CD4-positive, alpha-beta T cell treated with Interleukin-4 for 1 hour (primary cell): ENCODE measurements around the gene CD9.
"Not testable (repeated sequence)": the region's sequence is repeated elsewhere in the genome, so short reads cannot be mapped to it uniquely, and the experiment has no call there.

ENCODE experiments used
- DNase-seq, 2 donors: peaks; one replicate each; pipeline ENCODE4 v3.0.0-alpha.2; 2020 to 2022

Gene CD9

GRCh38 chr12:6199531-6200255 lies 507 bp upstream of the CD9 start:
- DNase-seq: peak in 1 of 2 donors; percentile 19

GRCh38 chr12:6201213-6201608 lies 1.0 kb downstream of the CD9 start:
- no peak for DNase-seq

- DNase-seq: no peak
Observed at GRCh38 chr12:6201826-6202225, 1.6 kb downstream of the CD9 start.

GRCh38 chr12:6202304-6202703 lies 2.1 kb downstream of the CD9 start:
- no peak for DNase-seq

DNA sequence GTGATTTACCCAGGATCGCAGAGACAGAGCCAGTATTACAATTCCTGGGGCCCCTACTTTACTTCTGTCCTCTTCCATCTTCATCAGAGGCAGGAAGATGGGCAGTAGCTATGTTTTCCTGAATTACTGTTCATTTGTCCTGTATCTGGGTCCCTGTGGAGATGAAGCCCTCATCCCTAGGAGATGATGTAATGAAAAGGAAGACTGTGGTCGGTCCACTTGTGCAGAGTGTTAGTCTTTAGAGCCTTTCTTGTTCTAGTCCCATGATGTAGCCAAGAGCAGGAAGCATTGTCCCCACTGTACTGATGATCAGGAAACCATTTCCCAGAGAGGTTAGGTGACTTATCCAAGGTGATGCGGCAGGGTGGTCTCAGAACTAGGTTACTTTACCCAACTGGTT lies 2.6 kb downstream of the CD9 start:
- no peak for DNase-seq

DNA sequence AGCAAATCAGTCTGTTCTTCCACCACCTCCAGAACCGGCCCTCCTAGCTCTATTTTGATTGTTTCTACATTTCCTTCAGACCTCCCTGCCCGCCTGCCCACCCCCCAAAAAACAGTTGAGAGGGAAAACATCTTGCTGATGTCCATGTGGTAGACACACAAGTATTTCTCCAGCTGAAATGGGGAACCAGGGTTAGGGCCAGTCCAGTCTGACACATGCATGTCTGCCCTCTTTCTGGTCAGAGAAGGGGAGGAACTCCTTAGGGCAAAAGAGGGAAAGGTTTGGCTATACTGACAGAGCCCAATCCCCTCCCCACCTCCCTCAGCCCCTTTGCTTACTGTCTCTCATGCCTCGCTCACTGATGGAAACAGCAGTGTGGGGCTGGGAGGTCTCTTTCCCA lies 3.4 kb downstream of the CD9 start:
- no peak for DNase-seq

GRCh38 chr12:6204533-6205143 lies 4.4 kb downstream of the CD9 start:
- no peak for DNase-seq

- no peak for DNase-seq
Observed at GRCh38 chr12:6205144-6205539, 4.9 kb downstream of the CD9 start.

DNA sequence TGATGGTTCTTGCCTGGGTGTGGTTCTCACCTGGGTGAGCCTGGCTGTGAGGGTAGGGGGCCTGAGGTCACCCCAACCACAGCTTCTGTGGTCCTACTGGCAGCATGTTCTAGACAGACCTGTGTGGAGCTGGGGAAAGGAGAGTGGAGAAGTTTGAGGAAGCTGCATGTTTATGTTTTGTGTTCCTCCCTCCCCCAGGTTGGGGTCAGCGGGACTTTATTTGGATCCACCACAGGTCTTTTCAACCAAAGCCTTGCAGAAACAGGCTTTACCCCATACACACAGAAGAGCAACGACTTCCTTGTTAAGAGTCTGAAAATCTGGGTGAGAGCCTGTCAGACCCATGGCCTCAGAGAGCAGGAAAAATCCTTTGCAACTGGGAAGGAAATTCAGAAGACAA lies 5.6 kb downstream of the CD9 start:
- no peak for DNase-seq

DNA sequence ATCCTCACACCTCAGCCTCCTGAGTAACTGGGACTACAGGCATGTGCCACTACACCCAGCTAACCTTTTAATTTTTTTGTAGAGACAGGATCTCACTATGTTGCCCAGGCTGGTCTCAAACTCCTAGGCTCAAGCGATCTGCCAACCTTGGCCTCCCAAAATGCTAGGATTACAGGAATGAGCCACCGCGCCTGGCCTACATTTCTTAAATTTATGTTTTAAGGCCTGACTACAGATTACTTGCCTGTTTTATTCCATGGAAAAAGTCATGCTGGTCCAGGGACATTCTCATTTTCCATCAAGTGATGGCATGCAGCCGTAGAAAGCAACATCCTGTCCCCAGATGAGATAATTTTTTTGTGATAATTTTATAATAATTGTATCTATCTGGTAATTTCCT lies 6.1 kb downstream of the CD9 start:
- DNase-seq: no peak

DNA sequence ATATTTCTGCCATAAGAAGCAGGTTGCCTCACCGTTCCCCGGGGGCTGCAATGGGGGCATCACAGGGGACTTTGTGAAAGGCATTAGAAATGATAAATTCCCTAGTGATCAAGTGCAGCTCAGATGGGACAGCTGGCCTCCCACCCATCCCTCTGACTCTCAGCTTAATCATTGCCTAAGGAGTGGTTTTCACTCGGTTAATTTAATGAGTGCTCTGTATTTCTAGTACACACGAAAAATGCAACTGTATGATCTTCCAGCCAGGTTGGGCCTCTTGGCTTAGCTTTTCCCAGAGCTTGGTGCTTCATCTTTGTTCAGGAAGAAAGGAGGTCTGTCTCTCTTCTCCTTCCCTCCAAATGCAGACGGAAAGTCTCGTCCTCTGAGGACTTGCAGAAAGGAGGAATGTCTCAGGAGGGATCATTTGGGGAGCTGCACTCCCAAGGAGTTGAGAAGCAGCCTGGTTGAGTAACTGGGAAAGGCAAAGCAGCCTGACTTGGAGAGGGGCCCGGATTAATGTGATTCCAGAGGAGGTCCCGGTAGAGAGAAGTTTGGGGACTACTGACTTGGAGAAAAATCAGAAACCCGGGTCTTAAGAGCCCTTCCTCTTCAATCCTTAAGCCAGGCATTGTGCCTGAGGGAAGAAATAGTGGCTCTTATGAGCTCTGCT lies 7.2 kb downstream of the CD9 start:
- no peak for DNase-seq

- no peak for DNase-seq
Observed at GRCh38 chr12:6208130-6208529, 7.9 kb downstream of the CD9 start.

- not testable (repeated sequence) for DNase-seq
Observed at GRCh38 chr12:6209428-6209827, 9.2 kb downstream of the CD9 start.

DNA sequence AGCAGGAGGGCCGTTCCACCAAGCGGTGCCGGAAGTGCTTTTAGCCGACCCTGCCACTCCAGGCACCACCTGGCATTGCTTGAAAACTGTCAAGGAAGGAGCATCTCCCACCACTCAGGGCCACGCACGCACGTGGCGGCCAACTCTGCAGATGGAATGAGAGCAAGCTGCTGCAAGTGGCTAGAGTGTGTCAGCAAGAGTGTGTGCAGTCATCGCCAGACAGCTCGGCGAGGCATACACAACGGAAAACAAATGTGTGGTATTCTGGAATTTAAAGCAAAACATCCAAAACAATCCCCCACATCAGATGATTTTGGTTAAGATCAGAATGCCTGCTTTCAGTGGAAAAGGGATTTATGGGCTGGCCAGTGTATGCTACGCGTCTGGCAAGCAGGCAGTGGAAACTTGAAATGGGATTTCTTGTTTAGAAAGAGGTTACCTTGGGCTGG lies 11.2 kb downstream of the CD9 start:
- no peak for DNase-seq

DNA sequence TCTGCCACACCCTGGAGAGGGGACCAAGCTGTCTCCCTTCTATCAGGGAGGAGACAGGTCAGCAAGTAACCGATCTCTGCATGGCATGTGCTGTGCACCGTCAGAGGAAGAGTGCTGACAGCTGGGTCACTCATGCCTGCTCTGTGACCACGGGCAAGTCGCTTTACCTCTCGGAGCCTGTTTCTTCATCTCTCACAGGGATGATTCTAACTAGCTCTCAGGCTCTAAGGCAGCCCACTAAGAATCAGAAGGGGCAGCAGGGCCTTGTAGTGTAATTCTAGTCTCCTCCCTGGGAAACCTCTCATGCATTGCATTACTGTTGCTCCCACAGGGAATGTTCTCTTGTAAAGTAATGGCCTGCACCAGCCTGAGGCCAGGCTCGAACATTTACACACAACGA lies 11.9 kb downstream of the CD9 start:
- no peak for DNase-seq

DNA sequence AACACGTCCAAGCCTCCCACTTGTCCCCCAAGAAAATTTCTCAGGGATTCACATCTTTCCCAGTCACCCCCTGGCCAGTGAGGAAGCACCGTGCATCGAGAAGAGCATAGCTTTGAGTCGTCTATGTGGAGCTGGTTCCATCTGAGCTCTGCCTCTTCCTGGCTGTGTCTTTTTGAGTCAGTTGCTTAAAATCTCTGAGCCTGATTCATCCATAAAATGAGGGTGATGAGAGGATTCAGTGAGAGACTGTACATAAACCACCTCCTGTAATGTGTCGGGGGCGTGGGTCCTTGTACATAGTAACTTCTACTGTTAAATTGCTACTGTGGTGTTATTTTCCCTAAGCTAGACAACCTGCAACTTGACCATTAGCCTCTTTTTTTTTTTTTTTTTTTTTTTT lies 13.8 kb downstream of the CD9 start:
- no peak for DNase-seq

DNA sequence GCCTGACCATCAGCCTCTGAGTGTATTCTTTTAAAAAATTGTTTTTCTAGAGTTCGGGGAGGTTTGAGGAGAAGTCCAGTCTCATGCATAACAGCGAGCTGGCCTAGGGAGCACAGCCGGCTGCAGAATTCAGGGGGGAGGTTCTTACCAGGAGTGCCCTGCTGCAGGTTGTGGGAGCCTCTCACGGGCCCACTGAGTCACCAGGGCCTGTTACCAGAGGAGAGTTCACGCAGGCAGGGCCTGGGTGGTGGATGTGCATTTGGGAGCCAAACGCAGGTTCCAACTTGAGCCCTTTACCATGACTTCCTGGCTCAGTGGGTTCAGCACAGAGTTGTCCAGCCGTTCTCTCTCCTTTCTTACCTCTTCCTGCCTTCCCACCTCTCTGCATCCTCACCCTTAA lies 14.4 kb downstream of the CD9 start:
- DNase-seq: no peak

DNA sequence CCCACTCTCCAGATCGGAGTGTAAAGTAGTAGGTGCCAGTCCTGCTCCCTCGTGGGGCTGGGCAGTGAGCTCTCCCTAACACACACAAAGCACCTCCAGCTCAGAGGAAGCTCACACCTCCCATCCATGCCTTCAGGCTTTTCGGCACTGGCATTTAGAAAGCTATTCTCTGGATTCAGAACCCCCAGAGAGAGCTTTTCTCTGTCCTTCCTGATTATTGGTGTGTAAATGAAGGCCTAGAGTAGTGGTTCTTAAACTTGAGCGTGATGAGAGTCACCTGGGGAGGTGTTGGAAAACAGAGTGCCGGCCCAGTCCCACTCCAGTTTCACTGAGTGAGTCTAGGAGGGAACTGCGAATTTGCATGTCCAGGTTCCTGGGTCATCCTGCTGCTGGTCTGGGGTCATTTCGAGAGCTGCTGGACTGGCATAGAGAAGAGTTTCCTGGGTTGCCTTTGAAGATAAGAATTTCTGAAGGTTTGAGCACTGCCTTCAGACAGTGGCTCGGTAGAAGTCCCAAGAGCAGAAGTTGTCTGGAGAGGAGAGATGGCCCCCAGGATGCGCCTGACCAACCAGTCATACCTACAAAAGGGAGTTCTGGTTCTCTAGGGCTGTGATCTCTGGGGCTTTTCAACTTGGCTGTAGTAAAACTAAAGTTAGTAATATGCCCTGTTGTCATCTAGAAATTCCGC lies 15.1 kb downstream of the CD9 start:
- no peak for DNase-seq

DNA sequence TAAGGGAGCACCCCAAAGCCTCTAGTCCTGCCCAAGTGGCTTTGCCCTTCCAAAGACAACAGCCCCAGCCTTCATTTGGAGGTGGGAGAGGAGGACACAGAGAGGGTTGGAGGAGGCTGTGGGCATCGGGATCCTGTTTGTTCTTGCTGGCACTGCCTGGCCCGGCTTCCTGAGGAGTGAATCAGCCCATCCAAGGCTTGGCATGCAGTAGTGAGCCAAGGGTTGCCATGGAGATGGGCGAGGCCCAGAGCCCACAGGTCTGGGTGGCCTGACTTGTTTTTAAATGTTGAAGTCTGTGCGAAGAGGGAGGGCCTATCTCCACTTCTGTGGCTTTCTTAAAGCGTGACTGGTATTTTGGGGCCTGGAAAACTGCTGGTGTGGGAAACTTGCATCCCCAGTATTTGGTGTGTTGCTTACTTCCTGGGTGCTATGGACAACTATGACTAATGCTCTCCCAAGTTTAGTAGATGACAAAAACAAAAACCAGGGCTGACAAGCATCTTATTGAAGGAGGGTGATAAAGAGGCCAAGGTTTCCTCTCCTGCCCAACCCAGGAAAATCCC lies 15.8 kb downstream of the CD9 start:
- no peak for DNase-seq

DNA sequence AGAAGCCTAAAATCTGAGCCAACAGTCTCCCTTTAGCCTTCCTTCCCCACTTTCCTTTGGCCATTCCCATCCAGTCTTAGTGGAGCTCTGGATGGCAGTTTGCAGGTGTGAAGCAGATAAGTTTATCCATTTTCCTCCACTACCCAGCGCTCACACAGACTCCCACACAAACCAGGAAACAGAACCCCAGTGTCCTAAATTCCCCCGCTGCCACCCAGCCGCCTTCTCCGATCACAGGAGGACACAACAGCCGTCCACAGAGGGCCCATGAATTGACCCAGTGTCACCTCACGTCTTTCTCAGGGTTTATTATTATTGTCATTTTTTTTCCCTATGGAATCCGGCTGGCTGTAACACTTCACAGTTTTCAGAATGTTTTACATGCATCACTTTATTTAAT lies 16.4 kb downstream of the CD9 start:
- no peak for DNase-seq

GRCh38 chr12:6218347-6218925 lies 18.2 kb downstream of the CD9 start:
- no peak for DNase-seq

DNA sequence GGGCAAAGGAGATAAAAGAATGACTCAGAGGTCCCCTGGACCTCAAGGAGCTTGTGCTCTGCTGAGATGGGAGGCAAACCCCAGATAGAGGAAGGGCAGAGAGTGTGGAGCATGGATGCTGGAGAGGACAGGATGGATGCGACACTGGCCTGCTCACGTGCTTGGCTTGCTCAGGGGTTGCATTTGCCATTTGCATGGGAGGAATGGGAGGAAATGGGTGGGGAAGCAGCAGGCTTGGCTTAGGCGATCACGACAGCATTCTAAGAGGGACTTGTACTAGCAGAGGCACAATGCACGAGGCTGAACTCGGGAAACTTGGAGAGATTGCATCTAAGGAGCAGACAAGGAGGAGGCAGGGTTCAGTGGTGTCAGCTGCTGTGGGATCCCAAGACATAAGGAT lies 19.8 kb downstream of the CD9 start:
- DNase-seq: no peak

GRCh38 chr12:6221146-6221545 lies 20.9 kb downstream of the CD9 start:
- no peak for DNase-seq
